OCI-LY3 (cell line): ENCODE results near the gene AVEN.

Source experiments
- EZH2phosphoT487 ChIP-seq: fragments of 200-600 bp; shearing (Covaris generic); IDR thresholded peaks from 2 replicates; pipeline ENCODE4 v1.6.1; 2018; ENCODE audit warnings: antibody characterized with exemption, mixed run types, low read depth
- TF ChIP-seq, protein P1 (sequence below): fragments of 200-600, 300-600 bp; sonication (generic); IDR thresholded peaks from 2 replicates; pipeline ENCODE4 v1.5.1; 2014; ENCODE audit warnings: antibody characterized with exemption, low read length, low read depth

DNA sequence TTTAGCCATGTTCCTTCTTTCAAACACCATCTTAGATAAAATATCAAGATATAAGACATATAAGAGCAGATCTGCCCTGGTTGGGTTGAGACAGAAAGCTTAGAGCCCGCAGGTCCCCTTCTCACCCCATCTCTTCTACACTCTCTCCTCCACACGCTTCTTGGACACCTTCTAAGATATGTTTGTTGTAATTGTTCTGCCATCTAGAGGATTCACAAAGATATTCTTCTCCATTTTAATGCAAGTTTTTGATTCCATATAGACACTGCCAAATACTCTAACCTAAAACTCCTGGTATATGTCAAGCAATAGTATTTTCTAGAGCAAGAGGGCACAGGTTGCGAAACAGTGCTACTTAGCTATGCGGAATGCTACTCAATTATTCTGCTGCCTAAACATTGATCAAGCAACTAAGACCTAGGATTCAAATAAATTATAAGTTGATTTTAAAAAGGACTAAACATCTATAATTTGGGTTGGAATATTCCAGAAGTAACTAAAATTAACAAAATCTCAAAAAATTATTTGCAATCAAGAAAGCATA lies 63.9 kb downstream of the AVEN start:
- TF ChIP-seq, protein P1, sequence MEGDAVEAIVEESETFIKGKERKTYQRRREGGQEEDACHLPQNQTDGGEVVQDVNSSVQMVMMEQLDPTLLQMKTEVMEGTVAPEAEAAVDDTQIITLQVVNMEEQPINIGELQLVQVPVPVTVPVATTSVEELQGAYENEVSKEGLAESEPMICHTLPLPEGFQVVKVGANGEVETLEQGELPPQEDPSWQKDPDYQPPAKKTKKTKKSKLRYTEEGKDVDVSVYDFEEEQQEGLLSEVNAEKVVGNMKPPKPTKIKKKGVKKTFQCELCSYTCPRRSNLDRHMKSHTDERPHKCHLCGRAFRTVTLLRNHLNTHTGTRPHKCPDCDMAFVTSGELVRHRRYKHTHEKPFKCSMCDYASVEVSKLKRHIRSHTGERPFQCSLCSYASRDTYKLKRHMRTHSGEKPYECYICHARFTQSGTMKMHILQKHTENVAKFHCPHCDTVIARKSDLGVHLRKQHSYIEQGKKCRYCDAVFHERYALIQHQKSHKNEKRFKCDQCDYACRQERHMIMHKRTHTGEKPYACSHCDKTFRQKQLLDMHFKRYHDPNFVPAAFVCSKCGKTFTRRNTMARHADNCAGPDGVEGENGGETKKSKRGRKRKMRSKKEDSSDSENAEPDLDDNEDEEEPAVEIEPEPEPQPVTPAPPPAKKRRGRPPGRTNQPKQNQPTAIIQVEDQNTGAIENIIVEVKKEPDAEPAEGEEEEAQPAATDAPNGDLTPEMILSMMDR, result peak; percentile 19; the same call in 1 of the 2 replicates
- TF ChIP-seq EZH2phosphoT487, result no peak
